DMS 273 (cell line): ENCODE results near the gene ZNF805.
"Not testable (repeated sequence)": the region's sequence is repeated elsewhere in the genome, so short reads cannot be mapped to it uniquely, and the experiment has no call there.

Experiments used
- DNase-seq: peaks from one replicate; lab custom pipeline; 2025; ENCODE audit not compliant: unreplicated experiment; lab: John Stamatoyannopoulos, UW

The ZNF805 gene

GRCh38 chr19:57240311-57241090, at the start of gene ZNF805:
Gene ZNF805 (plus strand): TSS chr19:57240632. CDS start chr19:57240892, 260 bp downstream.
- DNase-seq, result peak; percentile 97

DNA sequence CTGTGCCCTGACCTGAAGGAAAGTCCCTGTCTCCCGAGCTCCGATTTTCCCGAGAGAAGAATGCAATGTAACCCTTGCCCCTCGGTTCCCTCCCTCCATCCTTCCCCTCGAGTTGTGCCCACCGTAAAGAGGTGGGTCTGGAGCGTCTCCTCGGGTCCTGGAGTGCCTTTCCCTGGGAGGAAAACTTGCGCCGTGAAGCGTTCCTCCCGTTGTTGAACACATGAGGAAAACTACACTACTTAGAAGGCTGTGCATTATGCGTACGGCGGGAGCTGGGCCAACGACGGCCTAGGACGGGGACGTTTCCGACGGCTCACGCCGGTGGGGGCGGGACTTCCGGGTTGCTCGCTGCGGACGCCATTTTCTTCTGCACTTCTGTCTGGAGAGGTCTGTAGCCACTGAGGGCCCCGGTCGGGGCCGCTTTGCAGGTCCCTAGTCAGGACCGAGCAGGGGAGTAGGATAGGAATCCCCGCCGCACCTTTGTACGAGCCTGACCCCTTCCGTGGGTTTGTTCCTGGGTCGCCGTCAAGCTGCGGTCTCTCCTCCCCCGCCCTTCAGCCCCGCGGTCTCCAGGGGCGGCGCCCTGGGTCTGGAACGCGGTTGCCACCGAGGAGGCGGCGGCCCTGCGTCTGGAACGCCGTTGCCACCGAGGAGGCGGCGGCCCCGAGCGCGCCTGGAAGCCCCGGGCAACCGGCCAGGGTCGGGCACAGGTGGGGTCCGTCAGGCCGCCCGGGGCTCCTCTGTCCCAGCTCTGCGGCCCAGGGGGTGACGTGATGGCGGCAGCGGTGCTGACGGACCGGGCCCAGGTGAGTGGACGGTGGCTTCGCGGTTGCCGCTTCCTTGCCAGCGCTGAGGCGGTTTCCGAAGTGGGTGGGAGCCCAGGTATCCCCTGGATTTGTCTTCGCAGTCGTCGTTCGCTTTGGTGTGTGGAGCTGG, 49.0 kb upstream of the ZNF805 start, which contains the start of gene ZNF264:
TSS of gene ZNF264 (plus strand) at position 360 of the 936 bp plus-strand sequence. CDS start at position 774, 414 bp downstream.
- DNase-seq, result peak; percentile 95

DNA sequence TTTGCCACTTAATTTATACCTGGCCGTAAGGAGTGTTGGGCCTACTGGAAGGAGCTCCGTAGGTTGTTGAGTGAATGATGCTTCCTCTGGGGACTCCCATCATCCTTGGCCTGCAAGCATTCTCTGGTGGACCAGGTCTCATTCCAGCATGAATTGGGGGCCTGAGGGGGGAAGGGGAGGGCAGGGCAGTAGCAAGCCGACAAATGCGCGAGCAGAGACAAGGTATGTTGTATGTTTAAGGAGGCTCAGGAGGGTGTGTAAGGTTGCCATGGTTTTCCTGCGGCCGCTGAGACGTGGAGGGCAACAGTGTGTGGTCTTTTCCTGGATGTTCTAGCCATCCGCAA, 48.4 kb upstream of the ZNF805 start:
- no peak for DNase-seq

DNA sequence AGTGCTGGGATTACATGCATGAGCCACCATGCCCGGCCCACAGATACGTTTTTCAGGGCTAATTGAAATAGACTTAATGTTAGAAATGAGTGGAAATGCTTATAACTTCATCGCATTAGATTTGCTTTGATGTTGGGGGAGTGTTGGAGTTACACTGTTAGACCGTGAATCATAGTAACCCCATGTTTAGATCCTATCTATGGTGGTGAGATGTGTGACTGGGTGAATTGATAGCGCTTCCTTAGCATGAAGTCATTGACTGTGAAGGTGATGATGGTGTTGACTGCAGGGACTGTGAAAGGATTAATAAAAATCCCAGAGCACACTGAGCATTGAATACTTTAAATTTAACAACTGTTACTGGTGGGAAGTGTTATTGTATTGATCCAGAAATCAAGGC, 47.4 kb upstream of the ZNF805 start:
- DNase-seq, result no peak

DNA sequence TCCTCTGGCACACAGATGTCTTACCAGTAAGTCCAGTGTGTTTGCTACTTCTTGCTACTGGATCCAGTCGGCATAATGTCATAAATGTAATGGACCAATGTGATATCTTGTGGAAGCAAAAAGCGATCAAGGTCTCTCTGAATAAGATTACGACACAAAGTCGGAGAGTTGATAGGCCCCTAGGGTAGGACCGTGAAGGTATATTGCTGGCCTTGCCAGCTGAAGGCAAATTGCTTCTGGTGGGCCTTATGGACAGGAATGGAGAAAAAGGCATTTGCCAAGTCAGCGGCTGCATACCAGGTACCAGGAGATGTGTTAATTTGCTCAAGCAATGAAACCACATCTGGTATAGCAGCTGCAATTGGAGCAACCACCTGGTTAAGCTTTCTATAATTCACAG, 42.6 kb upstream of the ZNF805 start:
- DNase-seq, result peak; percentile 74

GRCh38 chr19:57202160-57202559, 38.3 kb upstream of the ZNF805 start:
- no peak for DNase-seq

- no peak for DNase-seq
Observed at GRCh38 chr19:57210381-57210780, 30.1 kb upstream of the ZNF805 start.

DNA sequence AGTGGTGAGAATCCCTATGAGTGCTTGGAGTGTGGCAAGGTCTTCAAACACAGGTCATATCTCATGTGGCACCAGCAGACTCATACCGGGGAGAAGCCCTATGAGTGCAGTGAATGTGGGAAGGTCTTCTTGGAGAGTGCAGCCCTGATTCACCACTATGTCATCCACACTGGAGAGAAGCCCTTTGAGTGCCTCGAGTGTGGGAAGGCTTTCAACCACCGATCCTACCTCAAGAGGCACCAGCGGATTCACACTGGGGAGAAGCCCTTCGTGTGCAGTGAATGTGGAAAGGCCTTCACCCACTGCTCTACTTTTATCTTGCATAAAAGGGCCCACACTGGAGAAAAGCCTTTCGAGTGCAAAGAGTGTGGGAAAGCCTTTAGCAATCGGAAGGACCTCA, 28.3 kb upstream of the ZNF805 start:
- DNase-seq, result no peak

- no peak for DNase-seq
Observed at GRCh38 chr19:57227502-57227901, 12.9 kb upstream of the ZNF805 start.

DNA sequence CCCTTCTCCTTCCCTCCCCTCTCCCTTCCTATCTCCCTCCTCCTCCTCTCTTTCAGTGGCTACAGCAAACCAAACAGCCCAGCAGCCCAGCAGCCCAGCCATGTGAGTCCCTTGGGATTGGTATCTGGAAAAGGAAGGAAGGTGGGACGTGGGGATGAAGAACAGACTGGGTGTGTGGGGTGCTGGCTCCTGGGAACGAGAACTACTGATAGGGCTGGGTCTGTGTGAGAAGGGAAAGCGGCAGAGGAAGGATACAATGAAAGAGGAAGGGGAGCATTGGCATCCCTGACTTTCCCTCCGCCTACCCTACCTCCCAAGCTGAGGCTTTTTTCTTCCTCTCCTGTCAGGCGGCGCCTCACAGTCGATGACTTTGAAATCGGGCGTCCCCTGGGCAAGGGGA, 8.7 kb upstream of the ZNF805 start:
- DNase-seq, result no peak

DNA sequence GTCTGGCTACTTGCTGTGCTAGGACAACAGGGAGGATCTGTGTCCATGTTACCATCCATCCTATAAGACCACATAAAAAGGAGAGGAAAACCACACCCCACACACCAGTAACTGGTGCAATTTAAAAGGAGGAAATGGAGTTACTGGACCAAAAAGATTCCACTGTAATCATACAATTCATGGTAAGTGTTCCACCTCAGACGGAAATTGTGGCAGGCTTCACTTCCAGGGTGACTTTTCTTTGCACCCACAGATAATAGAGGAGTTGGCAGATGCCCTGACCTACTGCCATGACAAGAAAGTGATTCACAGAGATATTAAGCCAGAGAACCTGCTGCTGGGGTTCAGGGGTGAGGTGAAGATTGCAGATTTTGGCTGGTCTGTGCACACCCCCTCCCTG, 7.2 kb upstream of the ZNF805 start:
- DNase-seq, result no peak

GRCh38 chr19:57239982-57240310, 486 bp upstream of the ZNF805 start:
- peak; percentile 42 for DNase-seq

DNA sequence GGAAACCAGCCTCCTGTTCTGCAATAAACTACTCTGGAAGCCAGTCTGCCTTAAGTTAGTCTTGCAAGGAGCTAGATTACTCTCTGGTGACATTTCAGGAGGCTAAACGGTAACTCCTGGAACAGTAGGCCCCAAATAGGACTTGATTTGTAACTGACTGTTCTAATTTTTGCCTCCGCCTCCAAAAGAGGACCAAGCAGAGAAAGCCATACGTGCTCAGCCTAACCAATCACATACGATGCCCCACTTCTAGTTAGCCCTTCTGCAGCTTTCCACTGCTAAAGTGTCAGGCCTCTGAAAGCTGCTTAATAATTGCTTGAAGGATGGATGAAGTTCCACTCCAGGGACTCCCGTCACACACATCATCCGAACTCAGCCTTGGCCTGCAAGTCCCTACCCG, 744 bp downstream of the ZNF805 start:
- DNase-seq, result peak; percentile 27

GRCh38 chr19:57242821-57243220, 2.4 kb downstream of the ZNF805 start:
- DNase-seq, result no peak

DNA sequence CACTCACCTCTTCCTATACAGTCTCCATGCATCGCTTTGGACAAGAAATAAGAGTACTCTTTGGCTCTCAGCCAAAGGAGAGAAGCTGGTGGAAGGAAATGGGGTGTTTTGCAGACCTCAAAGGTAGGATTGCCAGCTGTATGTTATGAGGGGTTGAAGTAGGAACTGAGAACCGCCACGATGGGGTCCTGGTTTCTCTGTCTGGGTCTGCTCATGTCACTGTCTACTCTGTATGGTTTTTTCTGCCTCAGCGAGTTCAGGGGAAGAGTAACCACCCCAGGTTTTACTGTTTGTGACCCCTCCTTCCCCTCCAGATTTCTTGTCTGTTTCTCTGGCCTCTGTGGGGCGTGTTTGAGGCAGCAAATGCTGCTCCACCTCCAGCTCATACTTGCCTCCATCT, 4.1 kb downstream of the ZNF805 start:
- DNase-seq, result no peak

GRCh38 chr19:57245066-57245465, 4.6 kb downstream of the ZNF805 start:
- DNase-seq, result no peak

DNA sequence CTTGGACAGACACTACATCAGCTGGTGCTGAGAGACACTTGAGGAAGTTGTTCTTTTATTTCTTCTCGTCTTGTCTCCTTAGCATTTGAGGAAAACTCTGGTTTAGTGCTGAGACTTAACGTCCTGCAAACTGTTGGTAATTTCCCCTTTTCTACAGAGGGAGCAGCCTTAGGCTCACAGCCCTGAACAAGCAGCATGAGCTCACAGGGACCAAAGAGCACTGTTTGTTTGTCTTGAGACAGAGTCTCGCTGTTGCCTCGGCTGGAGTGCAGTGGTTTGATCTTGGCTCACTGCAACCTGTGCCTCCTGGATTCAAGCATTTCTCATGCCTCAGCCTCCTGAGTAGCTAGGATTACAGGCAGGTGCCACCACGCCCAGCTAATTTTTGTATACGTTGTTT, 5.5 kb downstream of the ZNF805 start:
- DNase-seq, result no peak

DNA sequence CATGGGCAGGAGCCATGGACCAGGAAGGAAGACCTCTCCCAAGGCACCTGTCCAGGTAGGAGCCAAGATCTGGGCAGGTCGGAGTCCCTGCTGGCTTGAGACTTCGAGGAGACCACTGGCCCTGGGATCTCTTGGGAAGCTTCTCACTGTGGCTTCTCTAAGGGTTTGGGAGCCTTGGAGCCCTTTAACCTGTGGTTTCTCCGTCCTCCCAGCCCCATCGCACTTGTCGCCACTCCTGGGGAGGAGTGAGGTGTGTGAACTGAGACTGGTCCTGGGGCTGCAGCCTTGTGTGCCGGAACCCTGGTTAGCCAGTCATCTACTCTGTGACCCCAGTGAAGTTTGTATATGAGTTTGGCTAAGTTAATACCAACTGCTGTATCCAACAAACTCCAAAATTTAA, 8.2 kb downstream of the ZNF805 start:
- DNase-seq, result no peak

GRCh38 chr19:57249329-57249728, 8.9 kb downstream of the ZNF805 start:
- no peak for DNase-seq

GRCh38 chr19:57253767-57254166, 13.3 kb downstream of the ZNF805 start:
- DNase-seq, result not testable (repeated sequence)

- DNase-seq, result no peak
Observed at GRCh38 chr19:57262044-57262443, 21.6 kb downstream of the ZNF805 start.

DNA sequence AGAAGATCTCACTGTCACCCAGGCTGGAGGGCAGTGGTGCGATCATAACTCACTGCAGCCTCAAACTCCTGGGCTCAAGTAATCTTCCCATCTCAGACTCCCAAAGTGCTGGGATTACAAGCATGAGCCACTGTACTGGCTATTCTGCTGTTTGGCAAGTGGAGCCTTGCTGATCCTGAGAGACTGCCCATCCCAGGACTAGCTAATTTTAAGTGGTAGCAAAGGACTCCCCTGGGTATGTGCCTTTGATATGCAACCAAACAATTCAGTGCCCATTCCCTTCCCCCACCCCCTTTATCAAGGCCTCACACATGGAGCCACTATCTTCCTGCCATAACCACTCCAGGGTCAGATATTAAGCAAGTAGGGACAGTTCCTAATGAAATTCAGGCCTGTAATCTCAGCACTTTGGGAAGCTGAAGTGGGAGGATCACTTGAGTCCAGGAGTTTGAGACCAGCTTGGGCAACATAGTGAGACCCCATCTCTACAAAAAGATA, 22.9 kb downstream of the ZNF805 start:
- DNase-seq, result no peak
